Fibroblast of mammary gland (primary cell): ENCODE measurements around the gene WDR82.
A peak's percentile ranks its signal among the peaks of the same experiment; 100 is the strongest.
"Not testable (repeated sequence)": the region's sequence is repeated elsewhere in the genome, so short reads cannot be mapped to it uniquely, and the experiment has no call there.

Experiments used
- DNase-seq: peaks from one replicate; pipeline ENCODE4 v3.0.0-alpha.2; 2010; ENCODE audit warnings: low read depth
- H3K4me3 ChIP-seq: 2 replicates; pipeline ENCODE4 v1.5.1; 2011; ENCODE audit warnings: low read depth, mild to moderate bottlenecking, low read length, moderate library complexity; ENCODE audit not compliant: control insufficient read depth
- TF ChIP-seq, protein P1 (sequence below): conservative IDR thresholded peaks from 2 replicates; pipeline ENCODE4 v1.5.1; 2011; ENCODE audit warnings: low read depth, low read length, inconsistent platforms; ENCODE audit not compliant: control insufficient read depth, insufficient read depth

Gene WDR82

DNA sequence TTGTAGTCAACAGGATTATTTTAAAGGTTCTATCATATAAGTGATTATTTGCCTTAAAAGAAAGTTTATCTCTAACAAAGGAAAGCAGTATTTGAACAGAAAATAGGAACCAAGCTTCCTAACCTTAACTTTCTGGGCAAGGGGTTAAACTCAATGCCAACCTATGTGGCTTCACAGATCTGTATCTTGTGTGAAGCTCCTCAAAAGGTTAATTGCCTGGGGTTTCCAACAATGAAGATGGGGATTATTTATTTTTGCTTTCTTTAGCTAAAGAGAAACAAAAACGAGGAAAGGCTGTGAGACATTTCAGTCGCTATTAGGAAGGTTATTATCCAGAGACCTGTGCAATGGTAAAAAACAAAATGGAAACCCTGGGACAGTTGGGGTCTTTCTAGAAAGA lies 1.1 kb upstream of the WDR82 start:
- TF ChIP-seq, protein P1, sequence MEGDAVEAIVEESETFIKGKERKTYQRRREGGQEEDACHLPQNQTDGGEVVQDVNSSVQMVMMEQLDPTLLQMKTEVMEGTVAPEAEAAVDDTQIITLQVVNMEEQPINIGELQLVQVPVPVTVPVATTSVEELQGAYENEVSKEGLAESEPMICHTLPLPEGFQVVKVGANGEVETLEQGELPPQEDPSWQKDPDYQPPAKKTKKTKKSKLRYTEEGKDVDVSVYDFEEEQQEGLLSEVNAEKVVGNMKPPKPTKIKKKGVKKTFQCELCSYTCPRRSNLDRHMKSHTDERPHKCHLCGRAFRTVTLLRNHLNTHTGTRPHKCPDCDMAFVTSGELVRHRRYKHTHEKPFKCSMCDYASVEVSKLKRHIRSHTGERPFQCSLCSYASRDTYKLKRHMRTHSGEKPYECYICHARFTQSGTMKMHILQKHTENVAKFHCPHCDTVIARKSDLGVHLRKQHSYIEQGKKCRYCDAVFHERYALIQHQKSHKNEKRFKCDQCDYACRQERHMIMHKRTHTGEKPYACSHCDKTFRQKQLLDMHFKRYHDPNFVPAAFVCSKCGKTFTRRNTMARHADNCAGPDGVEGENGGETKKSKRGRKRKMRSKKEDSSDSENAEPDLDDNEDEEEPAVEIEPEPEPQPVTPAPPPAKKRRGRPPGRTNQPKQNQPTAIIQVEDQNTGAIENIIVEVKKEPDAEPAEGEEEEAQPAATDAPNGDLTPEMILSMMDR: no peak
- no peak for DNase-seq
- peak overlapping the region; percentile 94 for H3K4me3 ChIP-seq

DNA sequence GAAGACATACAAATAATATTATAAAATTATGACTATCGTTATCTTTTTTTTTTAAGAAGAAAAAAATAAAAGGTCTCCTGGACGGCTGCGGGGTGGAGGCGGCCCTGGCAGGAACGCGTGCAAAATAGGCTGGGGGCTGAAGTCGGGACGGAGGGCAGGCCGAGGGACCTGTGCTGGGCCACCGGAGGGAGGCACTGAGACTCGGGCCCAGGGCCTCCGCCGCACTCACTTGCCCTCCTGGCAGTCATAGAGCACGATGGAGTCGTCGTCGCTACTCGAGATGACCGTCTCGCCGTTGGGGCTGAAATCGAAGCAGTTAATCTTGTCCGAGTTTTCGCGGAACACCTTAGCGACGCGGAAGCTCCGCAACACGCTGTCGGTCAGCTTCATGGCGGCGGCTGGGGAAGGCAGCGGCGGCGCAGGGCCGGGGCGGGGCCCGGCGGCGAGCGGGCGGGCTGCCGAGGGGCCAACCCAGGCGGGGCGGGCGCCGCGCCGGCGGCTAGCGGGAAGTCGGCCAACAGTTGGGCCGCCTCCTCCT lies 408 bp downstream of the WDR82 start:
- peak; percentile 30 for DNase-seq
- peak overlapping the region; percentile 94 for H3K4me3 ChIP-seq
- TF ChIP-seq, protein P1: peak; percentile 36

DNA sequence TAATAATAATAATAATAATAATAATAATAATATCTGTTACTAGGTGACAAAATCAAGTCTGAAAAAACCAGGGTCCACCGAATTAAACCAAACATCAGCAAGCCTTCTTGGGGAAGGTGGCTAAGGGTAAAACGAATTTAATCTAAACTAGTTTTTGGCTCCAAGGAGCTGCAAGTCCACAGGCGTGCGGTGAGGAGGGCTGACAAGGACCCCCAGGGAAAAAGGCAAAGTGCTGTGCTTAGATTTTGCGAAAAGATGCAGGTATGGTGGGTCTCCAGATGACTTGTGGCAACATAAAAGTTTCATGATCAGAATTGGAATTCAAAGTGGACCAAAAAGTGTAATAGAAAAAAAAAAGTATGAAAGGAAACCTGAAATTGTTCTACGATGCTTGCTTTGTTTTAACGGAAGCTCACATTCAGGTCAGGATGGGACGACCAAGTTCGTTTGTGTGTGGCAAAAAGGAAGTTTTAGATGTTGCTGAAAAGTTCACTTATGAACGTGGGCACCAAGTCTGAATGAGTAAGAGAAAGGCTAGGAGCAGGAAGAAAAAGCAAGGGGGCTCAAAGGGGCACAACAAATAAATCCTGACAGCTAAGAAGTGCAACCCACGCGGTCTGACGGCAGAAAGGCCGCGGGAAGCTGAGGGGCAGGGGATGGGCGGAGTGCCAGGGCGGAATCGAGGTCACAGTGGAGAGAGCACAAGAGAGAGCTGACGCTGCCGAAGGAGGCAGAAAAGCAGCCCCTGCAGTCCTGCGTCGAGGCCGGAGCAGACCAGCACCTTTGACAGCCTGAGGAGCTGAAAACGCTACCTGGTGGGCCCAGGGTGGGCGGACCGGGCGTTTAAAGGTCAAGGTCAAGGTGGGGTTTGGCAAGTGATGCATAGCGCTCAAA lies 1.1 kb downstream of the WDR82 start:
- DNase-seq: peak; percentile 71
- TF ChIP-seq, protein P1: no peak
- H3K4me3 ChIP-seq: peak overlapping the region; percentile 94

DNA sequence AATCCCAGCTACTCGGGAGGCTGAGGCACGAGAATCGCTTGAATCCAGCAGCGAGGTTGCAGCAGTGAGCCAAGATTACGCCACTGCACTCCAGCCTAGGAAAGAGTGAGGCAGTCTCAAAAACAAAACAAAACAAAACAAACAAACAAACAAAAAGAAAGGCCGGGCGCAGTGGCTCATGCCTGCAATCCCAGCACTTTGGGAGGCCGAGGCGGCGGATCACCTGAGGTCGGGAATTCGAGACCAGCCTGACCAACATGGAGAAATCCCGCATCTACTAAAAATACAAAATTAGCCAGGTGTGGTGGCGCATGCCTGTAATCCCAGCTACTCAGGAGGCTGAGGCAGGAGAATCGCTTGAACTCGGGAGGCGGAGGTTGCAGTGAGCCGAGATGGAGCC lies 3.7 kb downstream of the WDR82 start:
- H3K4me3 ChIP-seq, DNase-seq: not testable (repeated sequence)

DNA sequence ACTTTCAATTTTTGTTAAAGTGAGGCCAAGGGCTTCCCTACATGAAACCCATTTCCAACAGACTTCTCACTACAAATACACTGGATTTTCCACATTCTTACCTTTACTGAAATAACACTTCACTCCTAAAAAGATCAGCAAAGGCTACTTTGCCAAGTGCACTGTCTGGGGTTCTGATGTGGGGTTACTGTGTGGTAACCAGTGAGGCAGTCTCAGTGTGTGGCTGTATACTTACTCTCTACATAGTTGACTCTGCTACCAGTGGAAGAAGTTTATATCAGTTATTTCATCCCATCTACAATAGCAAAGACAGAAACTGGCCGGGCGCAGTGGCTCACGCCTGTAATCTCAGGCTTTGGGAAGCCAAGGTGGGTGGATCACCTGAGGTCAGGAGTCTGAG lies 5.6 kb downstream of the WDR82 start:
- no peak for DNase-seq
- no peak overlapping the region for H3K4me3 ChIP-seq
- TF ChIP-seq, protein P1: no peak

DNA sequence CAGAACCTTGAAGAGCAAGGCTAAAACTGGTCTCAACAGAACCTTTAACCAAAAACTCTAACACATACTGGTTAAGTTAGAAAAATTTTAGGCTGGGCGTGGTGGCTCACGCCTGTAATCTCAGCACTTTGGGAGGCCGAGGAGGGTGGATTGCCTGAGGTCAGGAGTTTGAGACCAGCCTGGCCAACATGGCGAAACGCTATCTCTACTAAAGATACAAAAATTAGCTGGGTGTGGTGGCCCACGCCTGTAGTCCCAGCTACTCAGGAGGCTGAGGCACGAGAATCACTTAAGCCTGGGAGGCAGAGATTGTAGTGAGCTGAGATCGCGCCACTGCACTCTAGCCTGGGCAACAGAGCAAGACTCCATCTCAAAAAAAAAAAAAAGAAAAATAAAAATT lies 6.3 kb downstream of the WDR82 start:
- not testable (repeated sequence) for H3K4me3 ChIP-seq, DNase-seq

GRCh38 chr3:52270252-52270754 lies 8.1 kb downstream of the WDR82 start:
- TF ChIP-seq, protein P1: no peak
- H3K4me3 ChIP-seq: no peak overlapping the region
- DNase-seq: no peak
